HUES48 (cell line): ENCODE results near the gene CDA.

Experiments used
- H3K27ac ChIP-seq: one replicate; pipeline ENCODE4 v1.7.0; 2013; ENCODE audit warnings: low read depth, low read length, inconsistent platforms
- H3K27me3 ChIP-seq: 2 replicates; pipeline ENCODE4 v1.6.1; 2013; ENCODE audit warnings: mild to moderate bottlenecking, low read length; ENCODE audit not compliant: control insufficient read depth, insufficient read depth
- H3K36me3 ChIP-seq: 2 replicates; pipeline ENCODE4 v1.6.1; 2013; ENCODE audit warnings: low read length; ENCODE audit not compliant: control insufficient read depth, insufficient read depth
- H3K4me1 ChIP-seq: 2 replicates; pipeline ENCODE4 v1.6.1; 2013; ENCODE audit warnings: mild to moderate bottlenecking, low read length; ENCODE audit not compliant: control insufficient read depth, insufficient read depth
- H3K4me3 ChIP-seq: 2 replicates; pipeline ENCODE4 v1.5.1; 2013; ENCODE audit warnings: mild to moderate bottlenecking, low read depth, low read length
- H3K9ac ChIP-seq: 2 replicates; pipeline ENCODE4 v1.6.1; 2013; ENCODE audit warnings: mild to moderate bottlenecking, low read depth, low read length, moderate library complexity
- H3K9me3 ChIP-seq: 2 replicates; pipeline ENCODE4 v1.6.1; 2013; ENCODE audit warnings: low read length; ENCODE audit not compliant: control insufficient read depth, insufficient read depth

CDA gene

DNA sequence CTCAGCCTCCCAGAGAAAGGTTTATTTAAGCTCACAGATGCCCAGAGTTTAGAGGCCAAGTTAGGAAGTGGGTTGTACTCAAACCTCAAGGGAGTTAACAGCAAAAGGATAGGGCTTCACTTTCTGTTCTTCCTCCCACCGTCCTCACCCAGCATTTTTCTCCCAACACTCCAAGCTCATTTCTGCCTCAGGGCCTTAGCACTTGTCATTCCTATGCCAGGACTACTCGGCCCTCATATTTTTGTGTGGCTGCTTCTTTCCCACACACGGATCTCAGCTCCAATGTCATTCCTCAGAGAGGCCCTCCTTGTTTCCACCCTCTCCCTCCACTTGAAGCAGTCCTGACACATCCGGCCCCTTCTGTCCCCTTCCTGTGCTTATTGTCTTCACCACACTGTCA lies 23.7 kb upstream of the CDA start:
- Histone ChIP-seq H3K4me3 (no peak overlapping the region), H3K9ac (no peak overlapping the region), H3K36me3 (no peaks in the 10 kb centered on the region), H3K4me1 (no peaks in the 10 kb centered on the region), H3K27me3 (peaks cover 11% of the 10 kb centered on the region), H3K27ac (no peak overlapping the region), H3K9me3 (no peaks in the 10 kb centered on the region)

DNA sequence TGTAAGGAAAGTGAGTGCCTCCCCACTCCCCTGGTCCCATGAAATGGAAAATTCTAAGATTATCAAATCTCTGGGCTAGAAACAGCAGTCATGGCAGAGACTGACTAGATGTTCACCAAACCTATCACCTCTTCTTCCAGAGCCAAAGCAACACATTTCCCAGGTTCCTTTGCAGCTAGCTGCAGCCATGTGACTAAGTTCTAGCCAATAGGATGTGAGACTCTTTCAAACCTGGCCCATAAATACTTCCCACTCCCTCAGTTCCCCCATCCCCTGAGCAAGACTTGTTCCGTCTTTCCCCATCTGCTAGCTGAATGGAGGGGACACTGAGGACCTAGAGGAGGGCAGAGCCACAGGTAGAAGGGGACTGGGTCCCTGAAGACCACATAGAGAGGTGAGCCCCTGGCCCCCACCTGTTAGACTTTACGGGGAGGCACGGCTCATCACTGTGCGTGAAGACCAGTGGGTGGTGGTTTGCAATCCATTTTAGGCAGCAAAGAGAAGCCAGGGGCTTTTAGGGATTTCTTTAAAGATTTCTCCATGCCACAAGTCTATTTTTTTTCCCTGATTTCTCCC lies 19.3 kb upstream of the CDA start:
- Histone ChIP-seq H3K4me1 (no peaks in the 10 kb centered on the region), H3K27ac (no peak overlapping the region), H3K27me3 (no peaks in the 10 kb centered on the region; the same call in 1 of the 2 replicates), H3K36me3 (no peaks in the 10 kb centered on the region), H3K4me3 (no peak overlapping the region), H3K9ac (no peak overlapping the region), H3K9me3 (no peaks in the 10 kb centered on the region)

DNA sequence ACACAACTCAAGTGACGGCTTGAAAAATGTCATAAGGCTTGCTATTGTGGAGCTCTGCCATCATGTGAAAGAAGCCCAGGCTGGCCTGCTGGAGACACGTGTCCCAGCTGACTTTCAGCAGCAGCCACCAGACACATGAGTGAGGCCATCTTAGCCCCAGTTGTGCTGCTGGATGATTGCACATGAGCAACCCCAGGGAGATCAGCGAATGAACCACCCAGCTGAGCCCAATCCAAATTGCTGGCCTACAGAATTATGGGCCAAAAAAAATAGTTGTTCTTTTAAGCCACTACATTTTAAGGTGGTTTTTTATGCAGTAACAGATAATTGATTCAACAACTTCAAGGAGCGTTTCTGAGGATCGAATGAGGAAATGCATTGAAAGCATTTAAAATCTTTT lies 17.5 kb upstream of the CDA start:
- Histone ChIP-seq H3K9ac (no peak overlapping the region), H3K36me3 (no peaks in the 10 kb centered on the region), H3K4me3 (no peak overlapping the region), H3K27me3 (no peaks in the 10 kb centered on the region; the same call in 1 of the 2 replicates), H3K9me3 (no peaks in the 10 kb centered on the region), H3K27ac (no peak overlapping the region), H3K4me1 (peaks cover 4% of the 10 kb centered on the region; the same call in 1 of the 2 replicates)

DNA sequence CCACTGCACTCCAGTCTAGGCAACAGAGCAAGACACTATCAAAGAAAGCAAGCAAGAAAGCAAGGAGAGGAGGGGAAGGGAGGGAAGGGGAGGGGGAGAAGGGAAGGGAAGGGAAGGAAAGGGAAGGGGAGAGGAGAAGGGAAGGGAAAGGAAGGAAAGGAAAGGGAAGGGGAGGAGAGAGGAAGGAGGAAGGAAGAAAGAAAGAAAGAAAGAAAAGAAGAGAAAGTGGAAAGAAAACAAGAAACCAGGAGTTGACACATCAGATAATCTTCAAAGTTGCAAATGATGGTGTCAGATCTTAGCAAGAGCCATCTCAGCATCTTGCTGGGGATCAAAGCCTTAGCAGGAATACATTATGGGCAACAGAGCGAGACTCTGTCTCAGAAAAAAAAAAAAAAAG lies 14.9 kb upstream of the CDA start:
- Histone ChIP-seq H3K9me3 (no peaks in the 10 kb centered on the region), H3K4me3 (no peak overlapping the region), H3K36me3 (no peaks in the 10 kb centered on the region), H3K9ac (no peak overlapping the region), H3K27me3 (no peaks in the 10 kb centered on the region; the same call in 1 of the 2 replicates), H3K4me1 (peaks cover 4% of the 10 kb centered on the region; the same call in 1 of the 2 replicates), H3K27ac (no peak overlapping the region)

DNA sequence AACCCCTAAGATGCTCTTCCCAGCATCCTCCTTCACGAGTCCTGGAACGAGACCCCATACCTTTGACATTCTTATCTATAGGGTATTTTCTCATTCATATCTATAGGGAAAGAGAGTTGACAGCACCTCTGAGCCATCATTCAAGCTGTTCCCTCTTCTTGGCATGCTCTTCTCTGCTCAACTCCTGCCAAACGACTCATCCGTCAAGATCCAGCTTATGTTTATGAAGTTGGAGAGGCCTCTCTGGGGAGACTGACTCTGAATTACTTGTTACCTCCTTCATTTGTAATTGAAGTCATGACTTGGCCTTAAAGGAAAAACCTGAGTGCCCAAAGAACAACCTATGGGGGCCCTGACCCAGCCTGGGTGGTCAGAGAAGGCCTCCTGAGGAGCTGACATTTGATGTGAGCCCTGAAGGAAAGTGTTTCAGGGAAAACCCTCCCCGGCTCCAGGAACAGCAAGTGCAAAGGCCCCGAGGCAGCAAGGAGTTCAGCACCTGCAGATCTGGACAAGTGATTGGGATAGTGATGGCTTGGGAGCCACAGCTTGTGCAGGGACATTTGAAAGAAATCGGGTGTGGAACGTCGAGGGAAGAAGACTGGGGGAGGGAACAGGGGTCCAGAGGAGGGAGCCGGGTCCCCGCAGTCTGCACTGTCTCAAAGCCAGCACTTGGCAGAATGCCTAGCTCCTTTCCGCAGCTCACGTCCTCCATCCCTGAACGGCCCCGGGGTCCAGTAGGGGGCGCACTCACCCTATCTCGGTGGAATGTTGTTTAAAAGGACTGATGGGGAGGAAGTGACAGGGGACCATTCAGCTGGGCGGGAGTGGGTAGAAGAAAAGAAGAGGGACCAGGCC lies 14.0 kb upstream of the CDA start:
- no peak overlapping the region for H3K27ac ChIP-seq
- no peaks in the 10 kb centered on the region for H3K9me3 ChIP-seq
- H3K36me3 ChIP-seq: no peaks in the 10 kb centered on the region
- peaks cover 4% of the 10 kb centered on the region; the same call in 1 of the 2 replicates for H3K4me1 ChIP-seq
- no peaks in the 10 kb centered on the region; the same call in 1 of the 2 replicates for H3K27me3 ChIP-seq
- H3K9ac ChIP-seq: no peak overlapping the region
- H3K4me3 ChIP-seq: no peak overlapping the region

DNA sequence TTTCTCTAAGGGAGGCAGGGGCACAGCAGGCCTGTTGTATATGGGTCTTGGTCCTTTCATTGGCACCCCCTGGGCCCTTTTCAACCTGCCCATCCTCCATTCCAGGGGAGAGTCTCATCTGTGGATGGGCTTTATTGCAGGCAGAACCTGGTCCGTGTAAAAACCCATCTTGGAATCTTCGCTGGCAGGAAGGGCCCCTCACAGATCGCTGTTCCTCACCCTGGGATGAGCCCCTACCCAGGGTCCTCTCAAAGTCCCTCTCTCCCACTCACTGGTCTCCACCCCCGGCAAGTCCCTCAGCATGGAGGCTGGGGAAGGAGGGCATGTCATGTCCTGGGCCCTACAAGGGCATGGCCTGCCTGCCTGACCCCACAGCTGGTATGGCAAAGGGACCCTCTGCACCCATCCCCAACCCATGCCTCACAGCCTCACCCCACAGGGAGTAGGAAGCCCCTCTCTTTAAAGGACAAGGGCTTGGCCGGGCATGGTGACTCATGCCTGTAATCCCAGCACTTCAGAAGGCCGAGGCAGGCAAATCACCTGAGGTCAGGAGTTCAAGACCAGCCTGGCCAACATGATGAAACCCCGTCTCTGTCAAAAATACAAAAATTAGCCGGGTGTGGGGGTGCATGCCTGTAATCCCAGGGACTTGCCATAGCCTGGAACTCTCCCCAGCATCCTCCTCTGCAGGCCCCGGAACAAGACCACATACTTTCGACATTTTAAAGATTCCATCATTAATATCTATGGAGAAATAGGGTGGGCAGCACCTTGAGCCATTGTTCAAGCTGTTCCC lies 13.2 kb upstream of the CDA start:
- H3K27ac ChIP-seq: no peak overlapping the region

DNA sequence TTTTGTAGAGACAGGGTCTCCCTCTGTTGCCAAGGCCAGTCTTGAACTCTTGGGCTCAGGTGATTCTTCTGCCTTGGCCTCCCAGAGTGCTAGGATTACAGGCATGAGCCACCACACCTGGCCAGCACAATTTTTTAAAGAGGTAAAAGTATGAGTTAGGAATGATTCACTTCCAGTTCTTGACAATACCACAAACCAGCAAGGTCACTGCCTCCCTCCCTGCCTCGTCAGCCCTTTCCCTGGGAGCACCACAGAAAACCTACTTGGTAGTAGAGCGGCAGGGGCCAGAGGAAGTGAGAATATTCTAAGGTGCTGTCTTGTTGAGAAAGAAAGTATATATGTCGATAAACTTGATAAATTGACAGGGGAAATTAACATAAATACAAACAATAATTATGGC lies 10.8 kb upstream of the CDA start:
- Histone ChIP-seq H3K27me3 (no peaks in the 10 kb centered on the region; the same call in 1 of the 2 replicates), H3K27ac (no peak overlapping the region), H3K4me1 (peaks cover 4% of the 10 kb centered on the region; the same call in 1 of the 2 replicates), H3K9ac (no peak overlapping the region), H3K36me3 (no peaks in the 10 kb centered on the region), H3K9me3 (no peaks in the 10 kb centered on the region), H3K4me3 (no peak overlapping the region)

More for the DNA sequence above, 13.2 kb upstream of the CDA start:
- Histone ChIP-seq H3K9me3 (no peaks in the 10 kb centered on the region), H3K4me1 (peaks cover 4% of the 10 kb centered on the region; the same call in 1 of the 2 replicates), H3K36me3 (no peaks in the 10 kb centered on the region), H3K4me3 (no peak overlapping the region), H3K27me3 (no peaks in the 10 kb centered on the region; the same call in 1 of the 2 replicates), H3K9ac (no peak overlapping the region)

DNA sequence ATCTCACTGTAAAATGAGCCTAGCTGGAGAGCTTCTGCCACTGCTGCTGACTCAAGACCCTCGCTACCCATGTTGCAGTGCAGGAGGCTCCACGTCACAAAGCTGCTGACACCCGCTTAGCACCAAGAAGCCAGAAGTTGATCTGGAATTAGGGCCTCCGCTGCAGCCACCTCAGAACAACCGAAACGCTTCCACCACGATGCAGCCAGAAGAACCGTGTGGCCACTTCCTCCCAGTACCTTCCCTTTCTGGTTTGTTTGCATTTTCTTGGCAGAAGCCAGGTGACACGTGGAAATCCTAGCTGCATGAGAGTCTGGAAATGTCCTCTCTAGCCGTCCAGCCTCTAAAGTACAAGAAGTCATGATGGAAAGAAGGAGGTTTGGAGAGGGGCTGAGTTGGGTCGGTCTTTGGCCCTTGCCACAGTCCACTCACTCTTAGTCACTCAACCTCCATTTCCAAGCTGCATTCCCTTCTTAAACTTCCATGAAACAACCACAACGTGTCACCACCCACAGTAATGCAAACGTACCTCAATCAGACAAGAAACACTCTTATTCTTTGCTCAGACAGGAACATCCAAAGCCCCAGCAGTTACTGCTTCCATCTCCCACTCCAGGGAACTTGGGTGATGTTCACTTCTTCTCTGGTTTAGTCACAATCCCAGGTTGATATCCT lies 10.0 kb upstream of the CDA start:
- H3K4me3 ChIP-seq: no peak overlapping the region
- H3K36me3 ChIP-seq: no peaks in the 10 kb centered on the region
- H3K9ac ChIP-seq: no peak overlapping the region
- peaks cover 4% of the 10 kb centered on the region; the same call in 1 of the 2 replicates for H3K4me1 ChIP-seq
- H3K9me3 ChIP-seq: no peaks in the 10 kb centered on the region
- H3K27ac ChIP-seq: no peak overlapping the region
- H3K27me3 ChIP-seq: no peaks in the 10 kb centered on the region; the same call in 1 of the 2 replicates

DNA sequence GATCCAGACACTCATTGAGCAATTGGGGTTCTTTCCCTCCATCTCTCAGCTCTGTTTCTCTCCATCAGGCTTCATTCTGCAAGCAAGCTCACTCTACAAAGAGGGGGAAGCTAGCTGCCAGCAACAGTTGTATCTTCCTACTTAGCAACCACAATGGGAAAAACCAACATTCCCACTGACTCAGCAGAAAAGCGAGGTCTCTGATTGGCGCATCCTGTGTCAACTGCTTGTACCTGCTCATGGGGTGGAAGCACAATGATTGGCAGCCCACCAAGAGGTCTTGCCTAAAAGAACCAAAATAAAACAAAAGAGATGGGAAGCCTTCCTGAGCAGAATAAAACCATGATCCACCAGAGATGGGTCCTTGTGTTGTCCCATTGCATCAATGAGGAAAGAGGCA lies 4.0 kb upstream of the CDA start:
- Histone ChIP-seq H3K9me3 (no peaks in the 10 kb centered on the region), H3K27me3 (no peaks in the 10 kb centered on the region), H3K4me3 (no peak overlapping the region), H3K4me1 (no peaks in the 10 kb centered on the region), H3K9ac (no peak overlapping the region), H3K36me3 (no peaks in the 10 kb centered on the region), H3K27ac (no peak overlapping the region)

DNA sequence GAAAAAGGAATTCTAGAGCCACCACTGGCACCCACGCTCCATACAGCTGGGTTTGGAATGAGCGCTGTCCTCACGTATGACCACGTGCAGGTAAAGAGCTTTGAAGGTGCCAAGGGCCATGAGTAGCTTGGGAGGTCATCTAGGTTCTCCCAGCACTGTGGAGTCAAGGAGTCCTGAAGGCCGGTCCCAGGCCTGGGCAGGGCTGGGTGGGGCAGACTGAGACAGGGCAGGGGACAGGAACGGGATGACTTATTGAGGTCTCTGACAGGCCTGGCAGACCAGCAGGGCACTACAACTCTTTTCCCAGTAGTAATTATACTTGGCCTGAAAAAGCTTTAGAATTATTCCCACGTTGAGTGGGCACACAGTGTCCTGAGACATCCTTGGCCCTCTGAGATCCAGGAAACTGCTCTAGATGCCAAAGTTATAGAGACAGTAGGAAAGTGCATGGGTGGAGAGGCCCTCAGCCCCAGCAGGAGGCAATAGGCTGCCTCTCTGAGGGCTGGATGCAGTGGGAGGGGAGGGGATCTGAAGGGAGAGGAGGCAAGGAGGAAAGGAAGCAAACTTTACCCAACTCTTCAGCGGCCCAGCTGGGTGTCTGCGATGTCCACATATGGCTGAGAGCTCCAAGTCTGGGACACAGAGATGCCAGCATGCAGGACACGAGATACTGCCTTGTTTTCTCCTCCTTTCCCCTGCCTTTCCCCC lies 1.8 kb upstream of the CDA start:
- Histone ChIP-seq H3K4me3 (no peak overlapping the region), H3K4me1 (no peaks in the 10 kb centered on the region), H3K9ac (no peak overlapping the region), H3K27me3 (no peaks in the 10 kb centered on the region), H3K9me3 (no peaks in the 10 kb centered on the region), H3K27ac (no peak overlapping the region), H3K36me3 (no peaks in the 10 kb centered on the region)
